HG03378 (cell line): ENCODE data around the gene LAMC3.

ENCODE experiments used
- ATAC-seq: cut with Tn5 transposase; IDR thresholded peaks from one replicate; pipeline ENCODE4 v1.9.1; 2021; ENCODE audit warnings: mild to moderate bottlenecking, moderate library complexity; ENCODE audit not compliant: unreplicated experiment

The LAMC3 gene

GRCh38 chr9:131043087-131043486 is 34.1 kb downstream of the LAMC3 start:
- ATAC-seq = no peak

- no peak for ATAC-seq
Measured at GRCh38 chr9:131043646-131044045, 34.7 kb downstream of the LAMC3 start.

- ATAC-seq = no peak
Measured at GRCh38 chr9:131045300-131046092, 36.5 kb downstream of the LAMC3 start.

- ATAC-seq = no peak
Measured at GRCh38 chr9:131046093-131046380, 37.1 kb downstream of the LAMC3 start.

- no peak for ATAC-seq
Measured at GRCh38 chr9:131046581-131047202, 37.7 kb downstream of the LAMC3 start.

- no peak for ATAC-seq
Measured at GRCh38 chr9:131048332-131048731, 39.4 kb downstream of the LAMC3 start.

- no peak for ATAC-seq
Measured at GRCh38 chr9:131048820-131049219, 39.8 kb downstream of the LAMC3 start.

- no peak for ATAC-seq
Measured at GRCh38 chr9:131049829-131050715, 41.1 kb downstream of the LAMC3 start.

GRCh38 chr9:131050831-131051230 is 41.9 kb downstream of the LAMC3 start:
- ATAC-seq = no peak

GRCh38 chr9:131051592-131052517 is 42.9 kb downstream of the LAMC3 start:
- ATAC-seq = no peak

- ATAC-seq = no peak
Measured at GRCh38 chr9:131053896-131054295, 44.9 kb downstream of the LAMC3 start.

GRCh38 chr9:131056781-131057506 is 48.0 kb downstream of the LAMC3 start:
- no peak for ATAC-seq

GRCh38 chr9:131060900-131061630 is 52.1 kb downstream of the LAMC3 start:
- no peak for ATAC-seq

GRCh38 chr9:131062969-131063368 is 54.0 kb downstream of the LAMC3 start:
- ATAC-seq = no peak

- no peak for ATAC-seq
Measured at GRCh38 chr9:131065599-131065998, 56.6 kb downstream of the LAMC3 start.

GRCh38 chr9:131067625-131068024 is 58.7 kb downstream of the LAMC3 start:
- ATAC-seq = no peak

GRCh38 chr9:131068076-131068816 is 59.3 kb downstream of the LAMC3 start:
- ATAC-seq = no peak

- no peak for ATAC-seq
Measured at GRCh38 chr9:131069699-131070098, 60.7 kb downstream of the LAMC3 start.
